Neural cell (in vitro differentiated cells): ENCODE data around the gene ANKS1B.

Experiments
- CTCF ChIP-seq: fragments of 450-650 bp; IDR thresholded peaks from 2 replicates; pipeline ENCODE4 v1.5.1; 2014; ENCODE audit warnings: antibody characterized with exemption, mild to moderate bottlenecking, moderate library complexity; ENCODE audit not compliant: poor library complexity, severe bottlenecking
- EZH2 ChIP-seq: fragments of 200-600, 300-800 bp; shearing (Covaris generic), sonication (generic); IDR thresholded peaks from 2 replicates; pipeline ENCODE4 v1.6.1; 2014; ENCODE audit warnings: antibody characterized with exemption, low read length, borderline replicate concordance, mild to moderate bottlenecking; ENCODE audit not compliant: insufficient read depth, poor library complexity, severe bottlenecking
- MXI1 ChIP-seq: fragments of 450-650 bp; conservative IDR thresholded peaks from 2 replicates; pipeline ENCODE4 v1.6.1; 2014; ENCODE audit warnings: antibody characterized with exemption, mild to moderate bottlenecking; ENCODE audit not compliant: poor library complexity, severe bottlenecking
- POLR2AphosphoS5 ChIP-seq: IDR thresholded peaks from 2 replicates; pipeline ENCODE4 v1.6.1; 2012
- SMC3 ChIP-seq: fragments of 450-650 bp; conservative IDR thresholded peaks from 2 replicates; pipeline ENCODE4 v1.6.1; 2014; ENCODE audit warnings: antibody characterized with exemption, mild to moderate bottlenecking, moderate library complexity; ENCODE audit not compliant: poor library complexity
- TAF1 ChIP-seq: IDR thresholded peaks from 2 replicates; pipeline ENCODE4 v1.6.1; 2012; ENCODE audit warnings: low read depth

GRCh38 chr12:98769068-98769467, 1215.7 kb downstream of the ANKS1B start:
- TF ChIP-seq SMC3 (no peak), CTCF (no peak), TAF1 (no peak), EZH2 (no peak), POLR2AphosphoS5 (no peak), MXI1 (no peak)
